ENCODE results near the gene CXCR4. TPM values are rescaled to one million over a fixed set of nuclear protein-coding genes. Genes with fewer than 3 reads are reported as not detected.

Gene CXCR4
- total and polyA plus RNA-seq, 2 donors (not counting 1 experiment from before 2014, with no cell fraction given) = 1,832 to 2,119 TPM

DNA sequence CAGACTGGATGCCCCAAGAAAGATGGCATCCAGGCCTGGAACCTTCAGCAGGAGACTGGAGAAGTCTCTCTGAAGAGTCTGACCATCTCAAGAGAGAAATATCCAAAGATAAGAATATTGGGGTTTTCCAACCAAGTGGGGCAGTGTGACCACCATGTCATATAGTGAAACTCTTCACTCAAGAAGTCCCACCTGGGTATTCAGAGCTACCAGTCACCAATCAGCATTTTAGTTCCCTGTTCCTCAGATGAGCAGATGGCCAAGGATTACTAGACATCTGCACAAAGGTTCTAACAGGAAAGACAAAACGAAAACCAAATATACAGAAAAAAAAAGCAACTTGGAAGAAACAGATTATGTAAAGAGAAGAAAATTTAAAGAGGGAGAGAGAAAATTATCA lies 38.5 kb upstream of the CXCR4 start:
- DNase-seq (no peak), ATAC-seq (ENCODE audit: low read depth) (no peak)
- Mint-ChIP-seq H3K27ac (no peak overlapping the region), H3K9me3 (ENCODE audit: insufficient read depth) (no peaks in the 10 kb centered on the region), H3K4me3 (no peak overlapping the region), H3K27me3 (no peaks in the 10 kb centered on the region), H3K4me1 (peaks cover 19% of the 10 kb centered on the region)
- Histone ChIP-seq H4K20me1 (ENCODE audit: control insufficient read depth, insufficient read depth, low read length, poor library complexity, severe bottlenecking) (no peaks in the 10 kb centered on the region), H3K79me2 (ENCODE audit: control insufficient read depth, insufficient read depth, low read length) (no peaks in the 10 kb centered on the region), H3K36me3 (replicated peaks in 1 of 2; ENCODE audit: control extremely low read depth in 1 of 2, control insufficient read depth in 1 of 2, extremely low read depth in 1 of 2, insufficient read depth in 2 of 2, low read length in 1 of 2) (no peaks in the 10 kb centered on the region), H2AFZ (ENCODE audit: insufficient read depth, low read depth, low read length, poor library complexity, severe bottlenecking) (no peak overlapping the region), H3K27ac (ENCODE audit: low read length in 2 of 2) (no peak overlapping the region), H3K27me3 (replicated peaks in 1 of 4; ENCODE audit: control extremely low read depth in 1 of 4, control insufficient read depth in 3 of 4, insufficient read depth in 4 of 4, low read length in 3 of 4) (no peaks in the 10 kb centered on the region), H3K9ac (ENCODE audit: low read length) (no peak overlapping the region), H3K9me3 (ENCODE audit: control extremely low read depth in 1 of 3, control insufficient read depth in 2 of 3, insufficient read depth in 1 of 3, low read length in 2 of 3) (no peaks in the 10 kb centered on the region), H3K4me3 (ENCODE audit: control extremely low read depth in 1 of 5, extremely low read depth in 1 of 5, insufficient read depth in 1 of 5, low read depth in 2 of 5, low read length in 4 of 5) (no peak overlapping the region), H3K4me2 (replicated peaks; ENCODE audit: low read depth, low read length, poor library complexity, severe bottlenecking) (no peak overlapping the region), H3K4me1 (ENCODE audit: control insufficient read depth in 2 of 2, insufficient read depth in 2 of 2, low read length in 2 of 2) (peaks cover 8 to 13% of the 10 kb centered on the region in 2 donors)
- no CpG with 5 or more reads among the region's 1 CpG for WGBS (ENCODE audit: insufficient coverage)
- intact Hi-C loops (cut with micrococcal nuclease) = no loop called here
- POLR2A ChIA-PET = no interaction called here
- CTCF ChIA-PET = no interaction called here
- no peak for TF ChIP-seq EZH2 (IDR thresholded peaks at IDR 0.05; ENCODE audit: borderline replicate concordance, insufficient read depth, low read depth, low read length, poor library complexity, severe bottlenecking)

DNA sequence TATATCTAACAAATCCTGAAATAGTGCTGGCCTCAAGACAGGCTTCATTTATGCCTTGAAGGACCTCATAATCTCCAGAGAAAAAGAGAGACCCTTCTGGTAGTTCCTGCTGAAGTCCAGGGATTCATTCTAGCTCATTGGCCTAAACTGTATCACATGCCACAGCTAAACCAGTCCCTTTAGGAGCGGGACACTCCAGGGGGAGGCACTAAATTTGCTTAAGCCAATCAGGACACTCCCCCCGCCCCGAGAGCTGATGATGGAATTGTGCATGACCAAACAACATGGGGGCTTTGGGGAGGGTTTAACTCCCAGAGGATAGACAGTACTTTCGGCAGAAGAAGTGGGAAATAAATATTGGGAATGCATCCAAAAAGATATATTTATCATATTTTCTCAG lies 36.4 kb upstream of the CXCR4 start:
- CTCF ChIA-PET = interaction anchor here (1.1 kb wide), 1 partner anchor 19 kb away, joined by 4 read pairs; no protein-coding TSS in a partner anchor
- H3K36me3 ChIP-seq (replicated peaks in 1 of 2; ENCODE audit: control extremely low read depth in 1 of 2, control insufficient read depth in 1 of 2, extremely low read depth in 1 of 2, insufficient read depth in 2 of 2, low read length in 1 of 2) = no peaks in the 10 kb centered on the region
- intact Hi-C loops (cut with micrococcal nuclease) = loop anchor here (5.0 kb wide), 1 partner anchor 33 kb away; no protein-coding TSS in a partner anchor
- H3K4me3 ChIP-seq (ENCODE audit: control extremely low read depth in 1 of 5, extremely low read depth in 1 of 5, insufficient read depth in 1 of 5, low read depth in 2 of 5, low read length in 4 of 5) = no peak overlapping the region
- H3K9me3 ChIP-seq (ENCODE audit: control extremely low read depth in 1 of 3, control insufficient read depth in 2 of 3, insufficient read depth in 1 of 3, low read length in 2 of 3) = no peaks in the 10 kb centered on the region
- no peaks in the 10 kb centered on the region for H3K27me3 ChIP-seq (replicated peaks in 1 of 4; ENCODE audit: control extremely low read depth in 1 of 4, control insufficient read depth in 3 of 4, insufficient read depth in 4 of 4, low read length in 3 of 4)
- no peak overlapping the region for H3K9ac ChIP-seq (ENCODE audit: low read length)
- H3K4me2 ChIP-seq (replicated peaks; ENCODE audit: low read depth, low read length, poor library complexity, severe bottlenecking) = no peak overlapping the region
- H3K4me3 Mint-ChIP-seq = no peak overlapping the region
- POLR2A ChIA-PET = no interaction called here
- no peaks in the 10 kb centered on the region for H4K20me1 ChIP-seq (ENCODE audit: control insufficient read depth, insufficient read depth, low read length, poor library complexity, severe bottlenecking)
- no peaks in the 10 kb centered on the region for H3K27me3 Mint-ChIP-seq
- no peak for DNase-seq
- no peaks in the 10 kb centered on the region for H3K79me2 ChIP-seq (ENCODE audit: control insufficient read depth, insufficient read depth, low read length)
- TF ChIP-seq EZH2 (IDR thresholded peaks at IDR 0.05; ENCODE audit: borderline replicate concordance, insufficient read depth, low read depth, low read length, poor library complexity, severe bottlenecking) = no peak
- TF ChIP-seq, protein P1, sequence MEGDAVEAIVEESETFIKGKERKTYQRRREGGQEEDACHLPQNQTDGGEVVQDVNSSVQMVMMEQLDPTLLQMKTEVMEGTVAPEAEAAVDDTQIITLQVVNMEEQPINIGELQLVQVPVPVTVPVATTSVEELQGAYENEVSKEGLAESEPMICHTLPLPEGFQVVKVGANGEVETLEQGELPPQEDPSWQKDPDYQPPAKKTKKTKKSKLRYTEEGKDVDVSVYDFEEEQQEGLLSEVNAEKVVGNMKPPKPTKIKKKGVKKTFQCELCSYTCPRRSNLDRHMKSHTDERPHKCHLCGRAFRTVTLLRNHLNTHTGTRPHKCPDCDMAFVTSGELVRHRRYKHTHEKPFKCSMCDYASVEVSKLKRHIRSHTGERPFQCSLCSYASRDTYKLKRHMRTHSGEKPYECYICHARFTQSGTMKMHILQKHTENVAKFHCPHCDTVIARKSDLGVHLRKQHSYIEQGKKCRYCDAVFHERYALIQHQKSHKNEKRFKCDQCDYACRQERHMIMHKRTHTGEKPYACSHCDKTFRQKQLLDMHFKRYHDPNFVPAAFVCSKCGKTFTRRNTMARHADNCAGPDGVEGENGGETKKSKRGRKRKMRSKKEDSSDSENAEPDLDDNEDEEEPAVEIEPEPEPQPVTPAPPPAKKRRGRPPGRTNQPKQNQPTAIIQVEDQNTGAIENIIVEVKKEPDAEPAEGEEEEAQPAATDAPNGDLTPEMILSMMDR (IDR thresholded peaks at IDR 0.05) = no peak
- peaks cover 14 to 19% of the 10 kb centered on the region in 2 donors for H3K4me1 ChIP-seq (ENCODE audit: control insufficient read depth in 2 of 2, insufficient read depth in 2 of 2, low read length in 2 of 2)
- H3K27ac ChIP-seq (ENCODE audit: low read length in 2 of 2) = no peak overlapping the region
- ATAC-seq (ENCODE audit: low read depth) = no peak
- H3K27ac Mint-ChIP-seq = no peak overlapping the region
- 100% methylated on average over 2 of the region's 4 CpGs for WGBS (ENCODE audit: insufficient coverage)
- H2AFZ ChIP-seq (ENCODE audit: insufficient read depth, low read depth, low read length, poor library complexity, severe bottlenecking) = no peak overlapping the region
- no peaks in the 10 kb centered on the region for H3K9me3 Mint-ChIP-seq (ENCODE audit: insufficient read depth)
- peaks cover 23% of the 10 kb centered on the region for H3K4me1 Mint-ChIP-seq
